GM21717 (cell line): ENCODE results near the gene GEMIN7.

Experiments used
- ATAC-seq: cut with Tn5 transposase; IDR thresholded peaks from one replicate; pipeline ENCODE4 v1.9.1; 2021; ENCODE audit warnings: mild to moderate bottlenecking, moderate library complexity; ENCODE audit not compliant: unreplicated experiment

GEMIN7 gene

GRCh38 chr19:45082170-45082569, 3.1 kb downstream of the GEMIN7 start:
- ATAC-seq, result no peak

- ATAC-seq, result no peak
Observed at GRCh38 chr19:45086480-45086879, 7.4 kb downstream of the GEMIN7 start.

- no peak for ATAC-seq
Observed at GRCh38 chr19:45087531-45087930, 8.5 kb downstream of the GEMIN7 start.

- ATAC-seq, result no peak
Observed at GRCh38 chr19:45090034-45090433, 11.0 kb downstream of the GEMIN7 start.

GRCh38 chr19:45090606-45091005, 11.5 kb downstream of the GEMIN7 start:
- no peak for ATAC-seq

- peak; percentile 52 for ATAC-seq
Observed at GRCh38 chr19:45091031-45091923, 12.2 kb downstream of the GEMIN7 start.

GRCh38 chr19:45092747-45093678, 14.0 kb downstream of the GEMIN7 start, which contains the start of gene PPP1R37:
PPP1R37 (plus strand) TSS chr19:45093179; CDS start chr19:45093326, 147 bp downstream.
- ATAC-seq, result peak; percentile 45

DNA sequence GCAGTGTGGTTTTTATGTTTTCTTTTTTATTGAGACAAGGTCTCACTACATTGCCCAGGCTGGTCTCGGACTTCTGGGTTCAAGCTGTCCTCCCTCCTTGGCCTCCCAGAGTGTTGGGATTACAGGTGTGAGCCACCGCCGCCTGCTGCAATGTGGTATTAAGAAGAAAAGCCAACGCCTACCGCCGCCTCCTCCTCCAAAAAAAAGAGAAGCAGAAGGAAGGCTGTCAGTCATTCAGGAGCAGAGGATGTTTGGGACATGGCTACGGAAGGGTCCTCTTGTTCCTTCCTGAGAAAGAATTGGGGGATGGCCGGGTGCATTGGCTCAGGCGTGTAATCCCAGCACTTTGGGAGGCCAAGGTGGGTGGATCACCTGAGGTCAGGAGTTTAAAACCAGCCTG, 15.1 kb downstream of the GEMIN7 start:
- no peak for ATAC-seq

DNA sequence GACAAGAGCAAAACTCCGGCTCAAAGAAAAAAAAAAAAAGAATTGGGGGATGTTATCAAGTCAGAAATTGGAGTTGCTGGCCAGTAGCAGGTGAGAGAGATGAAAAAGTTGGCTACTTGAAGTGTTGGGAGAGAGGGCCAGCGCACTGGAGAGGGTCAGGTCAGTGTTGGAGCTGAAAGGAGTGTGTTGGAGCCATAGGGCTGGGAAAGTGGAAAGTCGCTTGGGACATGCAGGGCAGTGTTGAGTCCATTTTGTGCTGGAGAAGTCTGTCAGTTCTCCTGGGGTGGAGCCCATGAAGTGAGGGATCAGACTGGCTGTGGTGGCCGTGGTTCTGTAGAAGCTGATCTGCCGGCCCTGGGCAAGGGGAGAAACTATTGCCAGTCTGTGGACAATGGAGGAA, 15.6 kb downstream of the GEMIN7 start:
- ATAC-seq, result no peak

- no peak for ATAC-seq
Observed at GRCh38 chr19:45095496-45096413, 16.7 kb downstream of the GEMIN7 start.

- no peak for ATAC-seq
Observed at GRCh38 chr19:45096700-45097099, 17.6 kb downstream of the GEMIN7 start.

GRCh38 chr19:45097450-45097775, 18.4 kb downstream of the GEMIN7 start:
- ATAC-seq, result no peak

GRCh38 chr19:45097776-45098520, 18.9 kb downstream of the GEMIN7 start:
- ATAC-seq, result no peak

- no peak for ATAC-seq
Observed at GRCh38 chr19:45098521-45099466, 19.7 kb downstream of the GEMIN7 start.

- no peak for ATAC-seq
Observed at GRCh38 chr19:45099467-45100191, 20.6 kb downstream of the GEMIN7 start.

DNA sequence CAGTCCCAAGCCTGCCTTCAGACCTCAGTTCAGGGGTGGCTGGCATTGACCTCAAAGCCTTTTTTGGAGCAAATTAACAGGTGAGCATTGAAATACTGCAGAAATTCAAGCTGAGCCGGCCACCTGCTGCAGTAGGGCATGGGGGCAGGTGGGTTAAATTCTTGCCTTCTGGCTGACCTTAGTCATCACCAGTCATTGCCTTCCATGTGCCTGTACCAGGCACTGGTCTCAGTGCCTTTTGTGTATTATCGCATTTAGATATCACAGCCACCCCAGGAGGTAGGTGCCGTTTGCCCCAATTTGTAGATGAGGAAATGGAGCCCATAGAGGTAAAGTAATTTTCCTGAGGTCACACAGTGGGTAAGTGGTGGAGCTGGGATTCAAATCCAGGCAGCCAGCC, 21.1 kb downstream of the GEMIN7 start:
- no peak for ATAC-seq

GRCh38 chr19:45100846-45101252, 21.8 kb downstream of the GEMIN7 start:
- no peak for ATAC-seq

DNA sequence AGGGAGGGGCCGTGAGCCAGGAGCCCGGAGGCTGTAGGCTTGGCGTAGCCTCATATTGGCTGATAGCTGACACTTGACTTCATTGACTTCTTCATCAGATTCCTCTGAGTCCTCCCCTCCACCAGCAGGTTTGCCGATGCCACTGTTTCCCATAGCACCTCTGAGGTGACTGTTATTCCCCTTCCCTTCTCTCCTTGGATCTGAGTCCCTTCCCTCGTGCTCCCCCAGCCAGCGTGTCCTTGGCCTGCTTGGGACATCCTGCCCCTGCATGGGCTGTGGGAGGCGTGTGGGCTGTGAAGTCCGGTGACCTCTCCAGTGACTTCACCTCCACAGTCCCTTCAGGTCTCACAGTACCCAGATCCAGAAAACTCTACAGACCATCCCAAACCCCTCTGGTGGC, 22.7 kb downstream of the GEMIN7 start:
- no peak for ATAC-seq
